Progenitor cell of endocrine pancreas (in vitro differentiated cells): Measurements from ENCODE around the gene NBAS. TPM values are rescaled to one million over a fixed set of nuclear protein-coding genes. Genes with fewer than 3 reads are reported as not detected.

ENCODE experiments used
- DNase-seq: peaks from one replicate; pipeline ENCODE4 v3.0.0; 2021; ENCODE audit warnings: low spot score; ENCODE audit not compliant: unreplicated experiment
- H3K27ac Mint-ChIP-seq: 2 replicates; pipeline ENCODE4 v1.8.0; 2021; ENCODE audit warnings: mild to moderate bottlenecking, moderate library complexity, mixed read lengths
- H3K27me3 Mint-ChIP-seq: 2 replicates; pipeline ENCODE4 v1.8.0; 2021; ENCODE audit warnings: mixed read lengths
- H3K36me3 Mint-ChIP-seq: 2 replicates; pipeline ENCODE4 v1.8.0; 2022; ENCODE audit warnings: mixed read lengths; ENCODE audit not compliant: insufficient read depth
- H3K4me1 Mint-ChIP-seq: 2 replicates; pipeline ENCODE4 v1.8.0; 2021; ENCODE audit warnings: low read depth, mixed read lengths
- H3K4me3 Mint-ChIP-seq: 2 replicates; pipeline ENCODE4 v1.8.0; 2021; ENCODE audit warnings: low read depth, mild to moderate bottlenecking, moderate library complexity, mixed read lengths
- H3K9me3 Mint-ChIP-seq: 2 replicates; pipeline ENCODE4 v1.8.0; 2021; ENCODE audit warnings: low read depth, mixed read lengths
- CTCF ChIP-seq: fragments of 200-600 bp; sonication (generic); IDR thresholded peaks from one replicate; pipeline ENCODE4 v1.5.0; 2021; ENCODE audit warnings: antibody characterized with exemption, mild to moderate bottlenecking; ENCODE audit not compliant: unreplicated experiment
- total RNA-seq: library from RNA; stranded (reverse); gene quantifications from 2 replicates; pipeline ENCODE4 v1.2.1, GENCODE V29; 2021

The NBAS gene
- total RNA-seq, 1 donor from 2014 or later, result 63.0 TPM

GRCh38 chr2:15557887-15558311 lies 3.2 kb downstream of the NBAS start:
- Mint-ChIP-seq H3K27ac (peak overlapping the region; percentile 56), H3K36me3 (peaks cover 3% of the 10 kb centered on the region), H3K4me3 (no peak overlapping the region), H3K4me1 (peaks cover 33% of the 10 kb centered on the region), H3K27me3 (no peaks in the 10 kb centered on the region), H3K9me3 (no peaks in the 10 kb centered on the region)
- no peak for TF ChIP-seq CTCF
- DNase-seq, result no peak

- H3K27ac Mint-ChIP-seq, result no peak overlapping the region
- no peak overlapping the region for H3K4me3 Mint-ChIP-seq
- H3K9me3 Mint-ChIP-seq, result no peaks in the 10 kb centered on the region
- no peak for DNase-seq
- peaks cover 8% of the 10 kb centered on the region for H3K36me3 Mint-ChIP-seq
- H3K27me3 Mint-ChIP-seq, result no peaks in the 10 kb centered on the region
- no peak for TF ChIP-seq CTCF
- H3K4me1 Mint-ChIP-seq, result peaks cover 20% of the 10 kb centered on the region
These were observed 4.7 kb downstream of the NBAS start for GRCh38 chr2:15556311-15556930.

GRCh38 chr2:15555760-15556193 lies 5.4 kb downstream of the NBAS start:
- no peak for DNase-seq
- H3K4me1 Mint-ChIP-seq, result peaks cover 20% of the 10 kb centered on the region
- no peak for TF ChIP-seq CTCF
- no peaks in the 10 kb centered on the region for H3K27me3 Mint-ChIP-seq
- no peaks in the 10 kb centered on the region for H3K9me3 Mint-ChIP-seq
- H3K27ac Mint-ChIP-seq, result no peak overlapping the region
- H3K4me3 Mint-ChIP-seq, result no peak overlapping the region
- peaks cover 8% of the 10 kb centered on the region for H3K36me3 Mint-ChIP-seq

- no peak for DNase-seq
- H3K27me3 Mint-ChIP-seq, result no peaks in the 10 kb centered on the region
- no peak for TF ChIP-seq CTCF
- no peaks in the 10 kb centered on the region for H3K9me3 Mint-ChIP-seq
- no peak overlapping the region for H3K27ac Mint-ChIP-seq
- H3K4me3 Mint-ChIP-seq, result no peak overlapping the region
- peaks cover 8% of the 10 kb centered on the region for H3K36me3 Mint-ChIP-seq
- peaks cover 13% of the 10 kb centered on the region for H3K4me1 Mint-ChIP-seq
These were observed 6.5 kb downstream of the NBAS start for GRCh38 chr2:15554525-15555218.

GRCh38 chr2:15553951-15554350 lies 7.2 kb downstream of the NBAS start:
- H3K27ac Mint-ChIP-seq, result no peak overlapping the region
- H3K9me3 Mint-ChIP-seq, result no peaks in the 10 kb centered on the region
- peaks cover 6% of the 10 kb centered on the region for H3K4me1 Mint-ChIP-seq
- H3K36me3 Mint-ChIP-seq, result peaks cover 11% of the 10 kb centered on the region
- DNase-seq, result no peak
- TF ChIP-seq CTCF, result no peak
- H3K4me3 Mint-ChIP-seq, result no peak overlapping the region
- no peaks in the 10 kb centered on the region for H3K27me3 Mint-ChIP-seq
